Activated T-cell treated with anti-CD3 and anti-CD28 coated beads for 1 hour (primary cell): ENCODE results near the gene PIGH.

ENCODE experiments used
- DNase-seq: peaks from one replicate; pipeline ENCODE4 v3.0.0-alpha.2; 2020; ENCODE audit warnings: low read depth

The PIGH gene

GRCh38 chr14:67574806-67575205 is 25.3 kb downstream of the PIGH start:
- DNase-seq = no peak

GRCh38 chr14:67574156-67574555 is 25.9 kb downstream of the PIGH start:
- no peak for DNase-seq

- DNase-seq = no peak
These were observed 26.6 kb downstream of the PIGH start for GRCh38 chr14:67573228-67574010.

- no peak for DNase-seq
These were observed 27.5 kb downstream of the PIGH start for GRCh38 chr14:67572608-67573007.

- no peak for DNase-seq
These were observed 28.1 kb downstream of the PIGH start for GRCh38 chr14:67571991-67572323.

GRCh38 chr14:67571275-67571990 is 28.6 kb downstream of the PIGH start:
- peak; percentile 61 for DNase-seq

GRCh38 chr14:67570453-67570852 is 29.6 kb downstream of the PIGH start:
- no peak for DNase-seq

- DNase-seq = no peak
These were observed 30.3 kb downstream of the PIGH start for GRCh38 chr14:67569651-67570290.

- DNase-seq = no peak
These were observed 30.9 kb downstream of the PIGH start for GRCh38 chr14:67569011-67569650.

GRCh38 chr14:67567654-67568053 is 32.4 kb downstream of the PIGH start:
- DNase-seq = no peak

- DNase-seq = no peak
These were observed 33.2 kb downstream of the PIGH start for GRCh38 chr14:67566908-67567307.

GRCh38 chr14:67564236-67564635 is 35.8 kb downstream of the PIGH start:
- no peak for DNase-seq

- DNase-seq = no peak
These were observed 37.3 kb downstream of the PIGH start for GRCh38 chr14:67562776-67563150.

GRCh38 chr14:67562025-67562775 is 37.9 kb downstream of the PIGH start:
- no peak for DNase-seq

- DNase-seq = no peak
These were observed 40.4 kb downstream of the PIGH start for GRCh38 chr14:67559639-67560038.

- no peak for DNase-seq
These were observed 42.4 kb downstream of the PIGH start for GRCh38 chr14:67557656-67558055.

GRCh38 chr14:67557118-67557517 is 43.0 kb downstream of the PIGH start:
- DNase-seq = no peak

GRCh38 chr14:67556671-67557070 is 43.4 kb downstream of the PIGH start:
- DNase-seq = no peak

GRCh38 chr14:67555518-67556090 is 44.5 kb downstream of the PIGH start:
- no peak for DNase-seq

- DNase-seq = no peak
These were observed 45.7 kb downstream of the PIGH start for GRCh38 chr14:67554341-67554740.

- no peak for DNase-seq
These were observed 46.5 kb downstream of the PIGH start for GRCh38 chr14:67553547-67553946.

GRCh38 chr14:67551940-67552339 is 48.1 kb downstream of the PIGH start:
- no peak for DNase-seq
